Measurements from ENCODE around the gene C11orf68.
"Not testable (repeated sequence)": the region's sequence is repeated elsewhere in the genome, so short reads cannot be mapped to it uniquely, and the experiment has no call there.

The C11orf68 gene

DNA sequence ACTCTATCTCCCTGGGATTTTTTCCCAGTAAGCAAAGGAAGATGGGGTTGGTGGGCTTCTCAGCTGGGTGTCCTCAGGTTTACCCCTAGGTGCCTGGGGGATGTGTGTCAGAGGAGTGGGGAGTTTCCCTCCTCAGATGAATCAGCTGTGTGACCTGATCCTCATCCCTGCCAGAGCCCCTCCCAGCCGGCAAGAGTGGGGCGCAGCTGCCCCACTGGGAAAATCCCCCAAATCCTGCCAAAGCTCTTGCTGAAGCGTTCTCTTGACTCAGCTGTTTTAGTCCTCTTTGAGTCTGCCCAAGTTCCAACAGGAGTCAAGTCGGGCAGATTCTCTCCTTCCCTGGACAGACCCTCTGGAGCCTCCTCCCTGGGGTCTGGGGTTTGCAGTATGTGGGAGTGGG, 6.0 kb downstream of the C11orf68 start:
- no peak for DNase-seq (ENCODE audit: low spot score)

DNA sequence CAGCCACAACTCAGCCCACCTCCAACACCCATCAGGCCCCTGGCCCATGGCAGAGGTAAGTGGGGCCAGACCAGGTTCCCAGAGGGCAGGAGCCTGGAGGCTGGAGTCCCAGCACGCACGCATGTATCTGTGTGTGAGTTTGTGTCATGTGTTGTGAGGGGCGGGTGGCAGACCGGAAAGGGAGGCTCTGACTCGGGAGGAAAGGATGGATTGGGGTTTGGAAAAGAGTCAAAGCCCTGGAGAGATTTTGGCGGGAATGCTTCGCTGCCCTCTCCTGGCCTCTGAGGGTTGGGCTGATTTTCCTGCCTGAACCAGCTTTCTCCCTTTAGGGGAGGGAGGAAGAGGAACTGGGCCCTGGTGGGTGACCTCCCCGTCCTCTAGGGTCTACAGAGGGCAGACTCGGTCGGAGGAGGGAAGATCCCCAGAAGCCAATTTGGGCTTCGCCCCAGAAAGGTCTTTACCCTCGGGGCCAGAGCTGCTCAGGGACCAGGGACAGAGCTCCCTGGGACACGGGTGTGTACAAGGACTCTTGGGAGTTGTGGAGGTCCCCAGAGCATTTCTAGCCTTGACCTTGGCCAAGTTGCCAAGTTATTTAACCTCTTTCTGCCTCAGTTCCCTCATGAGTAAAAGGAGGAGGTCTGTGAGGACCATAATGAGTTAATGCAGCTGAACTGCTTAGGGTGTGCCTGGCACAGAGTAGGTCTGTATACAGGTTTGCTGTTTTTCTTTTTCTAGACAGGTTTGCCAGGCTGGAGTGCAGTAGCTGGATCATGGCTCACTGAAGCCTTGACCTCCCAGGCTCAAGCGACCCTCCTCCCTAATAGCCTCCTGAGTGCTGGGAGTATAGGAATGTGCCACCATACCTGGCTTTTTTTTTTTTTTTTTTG, 6.9 kb downstream of the C11orf68 start:
- no peak for DNase-seq (ENCODE audit: low spot score)

GRCh38 chr11:65907878-65908277, 11.0 kb downstream of the C11orf68 start:
- DNase-seq (ENCODE audit: low spot score) = no peak

DNA sequence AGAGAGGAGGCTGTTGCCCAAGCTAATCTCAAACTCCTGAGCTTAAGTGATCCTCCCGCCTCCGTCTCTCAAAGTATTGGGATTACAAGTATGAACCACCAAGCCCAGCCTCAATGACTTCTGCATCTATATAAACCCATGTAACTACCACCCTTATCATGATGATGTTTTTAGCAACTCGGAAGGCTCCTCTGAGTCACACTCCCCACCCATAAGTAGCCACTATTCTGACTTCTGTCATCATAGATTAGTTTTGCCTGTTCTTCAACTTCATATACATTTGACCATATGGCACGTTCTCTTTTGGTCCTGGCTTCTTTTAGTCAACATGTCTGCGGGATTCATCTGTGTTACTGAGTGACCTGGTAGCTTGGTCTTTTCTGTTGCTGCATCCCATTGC, 12.3 kb downstream of the C11orf68 start:
- DNase-seq (ENCODE audit: low spot score) = no peak

GRCh38 chr11:65903715-65904114, 15.1 kb downstream of the C11orf68 start:
- DNase-seq (ENCODE audit: low spot score) = no peak

DNA sequence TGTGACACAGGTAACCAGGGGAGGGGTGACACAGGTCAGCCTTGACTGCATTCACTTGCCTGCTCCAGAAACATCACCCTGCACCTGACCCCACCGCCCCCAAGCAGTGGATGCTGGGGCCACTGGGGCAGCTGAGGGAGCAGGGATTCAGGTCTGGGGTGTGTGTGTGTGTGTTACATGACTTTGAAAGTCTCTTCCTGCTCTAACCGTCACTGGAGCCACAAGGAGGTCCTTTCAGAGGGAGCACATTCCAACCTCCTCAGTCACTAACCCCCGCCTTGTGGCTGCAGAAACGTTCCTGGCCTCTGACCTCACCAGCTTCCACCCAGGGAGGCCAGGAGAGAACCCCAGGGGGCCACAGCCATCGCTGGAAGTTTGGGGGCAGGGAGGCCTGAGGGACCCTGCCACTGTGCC, 15.8 kb downstream of the C11orf68 start:
- no peak for DNase-seq (ENCODE audit: low spot score)

DNA sequence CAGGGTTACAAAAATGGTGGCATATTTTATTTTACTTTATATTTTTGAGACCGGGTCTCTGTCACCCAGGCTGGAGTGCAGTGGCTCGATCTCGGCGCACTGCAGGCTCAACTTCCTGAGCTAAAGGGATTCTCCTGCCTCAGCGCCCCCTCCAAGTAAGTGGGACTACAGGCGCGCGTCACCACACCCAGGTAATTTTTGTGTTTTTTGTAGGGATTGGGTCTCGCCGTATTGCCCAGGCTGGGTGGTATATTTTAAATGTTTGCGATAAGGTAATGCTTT, 18.0 kb downstream of the C11orf68 start:
- DNase-seq (ENCODE audit: low spot score) = no peak

DNA sequence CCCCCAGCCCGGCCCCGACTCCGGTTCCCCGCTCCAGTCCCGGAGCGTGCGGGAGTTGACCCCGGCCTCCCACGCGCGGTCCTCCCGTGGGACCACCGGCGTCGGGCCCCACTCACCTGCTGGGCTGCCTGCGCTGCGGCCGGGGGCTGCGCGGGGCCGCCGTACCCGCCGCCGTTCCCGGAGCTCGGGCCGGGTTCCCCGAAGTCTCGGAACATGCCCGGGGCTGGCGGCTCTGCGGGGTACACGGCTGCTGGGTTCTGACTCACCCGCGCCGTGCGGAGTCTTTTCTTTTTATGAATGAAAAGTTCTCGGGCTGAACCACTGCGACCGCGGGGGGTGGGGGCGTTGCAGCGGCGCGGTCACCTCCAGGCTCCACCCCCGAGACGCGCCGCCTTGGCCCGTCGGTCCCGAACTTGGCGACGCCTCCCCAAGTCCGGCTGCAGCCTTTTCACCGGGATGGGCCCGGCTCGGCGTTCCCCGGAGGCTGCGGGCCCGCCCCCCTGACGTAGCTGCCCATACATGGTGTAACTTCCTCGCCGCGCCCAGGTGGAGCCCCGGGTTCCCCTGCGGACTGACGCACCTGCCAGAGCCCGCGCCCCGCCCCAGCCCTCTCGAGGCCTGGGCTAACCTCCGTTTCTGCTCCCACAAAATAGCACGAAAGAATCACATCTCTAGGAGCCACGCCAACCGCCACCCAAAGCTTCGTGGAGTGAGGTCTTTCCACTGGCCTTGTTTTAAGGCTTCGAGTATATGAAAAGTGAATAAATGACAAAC, 18.6 kb downstream of the C11orf68 start, which contains the start of gene FOSL1:
Gene FOSL1 (minus strand): TSS at position 264 of the 774 bp plus-strand sequence. CDS start 49 bp downstream, at position 215.
- DNase-seq (ENCODE audit: low spot score) = peak; percentile 92

- DNase-seq (ENCODE audit: low spot score) = peak; percentile 70
Observed at GRCh38 chr11:65899356-65900124, 19.3 kb downstream of the C11orf68 start.

GRCh38 chr11:65898656-65899355, 20.1 kb downstream of the C11orf68 start:
- no peak for DNase-seq (ENCODE audit: low spot score)

GRCh38 chr11:65897020-65897471, 21.8 kb downstream of the C11orf68 start:
- DNase-seq (ENCODE audit: low spot score) = no peak

DNA sequence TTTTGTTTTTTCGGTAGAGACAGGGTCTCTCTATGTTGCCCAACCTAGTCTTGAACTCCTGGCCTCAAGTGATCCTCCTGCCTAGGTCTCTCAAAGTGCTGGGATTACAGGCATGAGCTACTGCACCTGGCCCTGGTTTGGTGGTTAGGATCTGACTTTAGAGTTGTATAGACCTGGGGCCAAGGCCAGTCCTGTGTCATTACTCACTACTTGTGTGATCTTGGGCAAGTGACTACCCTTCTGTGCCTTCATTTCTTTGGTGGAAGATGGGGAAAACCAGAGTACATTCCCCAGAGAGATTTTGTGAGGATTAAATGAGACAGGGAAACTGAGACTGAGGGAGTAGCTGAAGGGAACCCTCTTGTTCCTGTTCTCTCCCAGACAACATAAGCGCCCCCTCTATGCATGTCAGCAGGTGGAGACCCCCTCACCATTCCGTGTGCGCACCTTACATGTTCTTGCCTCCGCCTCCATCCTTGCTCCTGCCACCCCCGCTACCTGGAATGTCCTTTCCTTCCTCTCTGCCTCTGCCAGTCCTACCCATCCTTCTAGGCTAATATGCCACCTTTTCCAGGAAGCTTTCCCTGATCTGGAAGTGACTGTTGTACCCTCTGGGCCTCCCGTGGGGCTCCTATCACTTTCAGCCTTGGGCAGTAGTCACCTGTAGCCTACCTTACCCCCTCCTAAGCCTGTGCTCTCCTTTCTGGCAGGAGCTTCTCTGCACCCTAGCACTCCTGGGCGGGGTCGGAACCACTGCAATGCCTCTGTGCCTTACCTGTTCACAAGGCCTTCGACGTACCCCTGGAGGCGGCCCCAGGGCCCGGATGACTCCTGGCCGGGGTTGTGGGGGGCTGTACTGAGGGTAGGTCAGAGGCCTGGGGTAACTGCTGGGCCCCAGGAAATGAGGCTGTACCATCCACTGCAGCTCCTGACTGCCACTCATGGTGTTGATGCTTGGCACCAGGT, 22.5 kb downstream of the C11orf68 start:
- no peak for DNase-seq (ENCODE audit: low spot score)

- DNase-seq (ENCODE audit: low spot score) = no peak
Observed at GRCh38 chr11:65895482-65895981, 23.3 kb downstream of the C11orf68 start.

GRCh38 chr11:65894034-65894591, 24.7 kb downstream of the C11orf68 start:
- peak; percentile 69 for DNase-seq (ENCODE audit: low spot score)

GRCh38 chr11:65892661-65893317, 26.1 kb downstream of the C11orf68 start:
- DNase-seq (ENCODE audit: low spot score) = no peak

GRCh38 chr11:65892137-65892540, 26.7 kb downstream of the C11orf68 start:
- not testable (repeated sequence) for DNase-seq (ENCODE audit: low spot score)

DNA sequence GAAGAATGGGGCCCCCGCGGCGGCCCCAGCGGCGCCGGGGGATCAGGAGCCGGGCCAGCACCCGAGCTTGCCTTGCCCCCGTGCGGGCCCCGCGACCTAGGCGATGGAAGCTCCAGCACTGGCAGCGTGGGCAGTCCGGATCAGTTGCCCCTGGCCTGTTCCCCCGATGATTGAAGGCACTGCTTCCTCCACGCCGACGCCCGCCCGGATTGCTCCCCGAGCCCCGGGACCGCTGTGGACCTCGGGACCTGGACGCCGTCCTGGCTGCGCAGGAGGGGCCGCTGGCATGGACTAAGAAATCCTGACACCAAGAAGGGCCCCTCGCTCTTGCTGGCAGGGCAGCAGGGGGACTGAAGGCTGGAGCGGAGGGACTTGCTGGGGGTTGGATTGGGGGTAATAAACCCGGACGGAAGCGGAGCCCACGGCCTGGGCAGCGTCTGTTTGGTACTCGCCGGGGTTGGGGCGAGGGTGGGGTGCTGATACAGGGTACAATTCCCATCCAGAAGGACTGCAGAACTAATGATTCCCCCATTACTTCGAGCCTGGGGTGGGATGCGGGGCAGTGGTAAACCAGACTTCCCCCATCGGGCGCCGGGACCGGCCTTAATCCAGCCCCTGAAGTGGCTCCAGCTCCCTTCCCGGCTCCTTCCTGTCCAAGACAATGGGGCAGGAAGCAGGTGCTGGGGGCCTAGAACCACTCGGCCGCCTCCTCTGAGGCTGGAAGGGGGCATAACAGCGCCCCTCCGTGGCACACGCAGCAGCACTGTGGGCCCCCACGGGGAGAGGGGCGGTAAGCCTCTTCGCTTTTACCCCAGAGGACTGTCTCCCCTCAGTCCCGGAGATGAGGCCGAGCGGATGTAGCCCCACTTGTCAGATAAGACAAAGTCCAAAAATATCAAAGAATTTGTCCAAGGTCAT, 27.4 kb downstream of the C11orf68 start:
- DNase-seq (ENCODE audit: low spot score) = no peak

All from activated CD4-positive, alpha-beta T cell treated with anti-CD3 and anti-CD28 coated beads, Interleukin-2, Interleukin-4, amounts not matched to agents 100 ng/mL and 50 ng/mL, durations not matched to agents 16 hours and 8 hours (primary cell).